RCC 7860 (cell line): ENCODE measurements around the gene KCNJ13.
A peak's percentile ranks its signal among the peaks of the same experiment; 100 is the strongest.
"Not testable (repeated sequence)": the region's sequence is repeated elsewhere in the genome, so short reads cannot be mapped to it uniquely, and the experiment has no call there.

Experiments
- DNase-seq: peaks from one replicate; pipeline ENCODE4 v3.0.0-alpha.2; 2015; ENCODE audit warnings: low spot score
- FAIRE-seq: peaks from 2 replicates; lab custom pipeline; 2012; peaks lifted over from hg19 to GRCh38; lab: Jason Lieb, UNC

The KCNJ13 gene

DNA sequence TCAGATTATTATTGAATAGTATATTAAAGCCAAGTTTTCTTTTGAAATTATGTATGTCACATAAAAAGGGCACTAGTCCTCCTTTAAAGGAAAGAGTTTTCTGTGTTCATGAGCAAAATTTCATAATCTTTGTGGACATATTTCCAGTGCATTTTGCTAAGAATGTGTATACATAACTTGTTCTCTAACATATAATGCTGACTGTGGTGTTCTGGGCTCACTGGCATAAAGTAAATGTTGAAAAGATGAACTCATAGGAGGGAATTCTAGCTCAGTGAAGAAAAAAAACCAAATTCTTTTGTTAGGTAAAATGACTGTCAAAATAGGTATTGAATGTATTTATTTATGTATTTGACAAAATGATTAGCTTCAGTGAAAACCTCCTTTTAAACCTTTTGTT lies 6.2 kb downstream of the KCNJ13 start:
- FAIRE-seq (no peak), DNase-seq (no peak)

DNA sequence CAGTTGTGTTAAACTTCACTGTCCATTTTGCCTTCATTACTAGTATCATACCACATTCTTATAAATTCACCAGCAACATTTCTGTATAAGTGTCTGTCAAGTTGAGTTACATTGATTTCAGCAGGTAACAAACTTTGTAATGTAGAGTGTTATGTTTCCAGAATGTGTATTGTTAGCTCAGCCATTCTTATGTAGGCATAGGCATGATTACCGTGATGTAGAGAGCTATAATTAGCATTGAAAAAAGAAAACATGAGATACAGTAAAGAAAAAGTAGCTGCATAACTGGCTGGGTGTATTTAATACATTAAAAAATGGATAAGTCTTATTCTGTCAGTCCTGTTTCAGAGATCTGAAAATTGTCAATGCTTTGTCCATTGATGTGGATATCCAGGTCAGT lies 8.5 kb downstream of the KCNJ13 start:
- no peak for DNase-seq
- no peak for FAIRE-seq

DNA sequence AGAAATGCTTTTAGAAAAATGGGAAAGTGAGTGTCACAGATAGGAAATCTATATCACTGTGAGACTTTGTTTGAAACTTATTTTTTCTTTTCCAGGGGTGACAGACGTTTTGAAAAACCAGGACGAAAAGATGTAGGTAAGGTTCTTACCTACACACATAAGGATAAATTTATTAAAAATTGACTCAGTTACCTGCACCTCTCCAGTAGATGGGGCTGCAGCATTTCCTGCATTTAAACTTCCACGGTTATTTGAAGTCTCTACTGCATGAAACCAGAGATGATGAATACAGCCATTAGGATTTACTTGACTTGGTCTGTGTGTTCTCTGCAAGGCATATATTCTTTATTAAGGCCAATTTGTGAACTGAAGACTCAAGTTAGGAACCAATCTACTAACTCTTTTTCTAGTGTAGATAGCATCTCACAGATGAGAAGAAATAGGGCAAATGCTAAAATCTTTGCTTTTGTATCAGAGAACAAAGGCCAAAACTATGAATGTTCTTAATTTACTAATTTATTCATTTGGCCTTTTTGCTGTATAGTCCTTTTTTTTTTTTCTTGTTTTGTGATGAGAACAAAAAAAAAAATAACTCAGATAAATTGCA lies 15.0 kb downstream of the KCNJ13 start:
- FAIRE-seq (peak; percentile 75), DNase-seq (peak; percentile 39)

DNA sequence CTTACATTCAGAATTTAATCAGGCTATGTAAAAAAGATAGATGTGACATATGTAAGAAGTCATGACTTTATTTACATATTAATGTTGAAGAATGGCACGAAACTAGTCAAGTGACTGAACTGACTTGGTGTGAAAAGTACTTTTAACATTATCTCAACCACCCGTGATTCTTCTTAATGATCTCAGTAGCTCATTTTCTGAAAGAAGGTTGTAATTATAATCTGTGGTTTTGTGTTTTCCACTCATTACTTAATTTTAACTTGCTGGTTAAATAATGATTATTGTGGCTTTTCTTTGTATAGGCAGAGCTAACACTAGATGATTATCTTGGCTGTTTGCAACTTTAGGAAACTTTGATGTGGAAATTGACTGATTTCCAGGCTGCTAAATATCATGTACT lies 18.5 kb downstream of the KCNJ13 start:
- no peak for FAIRE-seq
- no peak for DNase-seq

DNA sequence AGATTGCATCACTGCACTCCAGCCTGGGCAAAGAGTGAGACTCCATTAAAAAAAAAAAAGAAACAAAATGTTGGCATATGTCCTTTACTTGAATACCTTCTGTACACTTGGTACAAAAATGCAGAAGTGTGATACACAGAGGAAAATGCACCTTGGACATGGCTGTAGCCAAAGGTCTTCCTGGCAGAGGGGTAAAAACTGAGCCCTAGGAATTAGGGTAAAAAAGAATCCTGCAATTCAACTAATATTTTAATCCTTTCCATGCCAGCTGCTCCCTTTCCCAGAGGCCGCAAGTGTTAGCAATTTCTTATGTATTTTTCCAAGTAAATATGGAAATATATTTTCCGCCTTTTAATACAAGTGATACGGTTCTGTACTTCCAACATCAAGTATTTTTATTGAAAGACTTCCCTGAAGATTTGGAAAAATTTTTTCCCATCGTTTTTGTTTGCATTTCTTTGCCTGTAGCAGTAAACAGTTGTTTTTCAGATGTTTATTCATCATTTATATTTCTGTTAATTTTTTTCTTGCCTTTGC lies 26.2 kb downstream of the KCNJ13 start:
- DNase-seq = no peak
- no peak for FAIRE-seq

DNA sequence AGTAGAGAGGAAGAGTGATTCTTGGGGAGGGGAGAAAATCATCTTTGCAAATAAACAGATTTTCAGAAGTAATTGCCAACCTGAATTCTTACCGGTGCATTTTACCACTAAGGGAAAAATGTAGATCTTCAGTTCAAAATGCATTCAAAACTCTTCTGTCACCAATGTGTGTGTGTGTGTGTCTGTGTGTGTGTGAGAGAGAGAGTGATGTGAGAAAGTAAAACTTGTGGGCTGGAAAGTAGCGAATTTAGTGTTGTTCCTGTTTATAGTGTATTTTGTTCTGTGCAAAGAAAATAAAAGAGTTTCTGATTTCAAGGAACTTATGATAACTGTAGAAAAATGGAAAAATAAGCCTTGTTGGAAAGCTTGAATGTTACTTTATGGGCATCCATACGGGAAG lies 27.0 kb downstream of the KCNJ13 start:
- FAIRE-seq = no peak

DNA sequence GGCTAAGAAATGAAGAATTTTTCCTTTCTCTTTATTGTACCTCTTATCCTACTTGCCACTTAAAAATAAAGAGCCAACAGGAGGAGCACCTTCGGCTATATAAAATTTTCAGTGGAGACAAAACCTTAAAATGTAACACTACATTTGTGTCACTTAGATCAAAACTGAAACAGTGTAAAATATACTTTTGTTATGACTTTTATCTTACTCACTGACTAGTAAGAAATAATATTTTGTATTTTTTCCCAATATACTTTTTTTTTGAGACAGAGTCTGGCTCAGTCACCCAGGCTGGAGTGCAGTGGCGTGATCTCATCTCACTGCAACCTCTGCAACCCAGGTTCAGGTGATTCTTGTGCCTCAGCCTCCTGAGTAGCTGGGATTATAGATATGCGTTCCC lies 28.3 kb downstream of the KCNJ13 start:
- DNase-seq (no peak), FAIRE-seq (no peak)

More for the DNA sequence above, 27.0 kb downstream of the KCNJ13 start:
- no peak for DNase-seq

DNA sequence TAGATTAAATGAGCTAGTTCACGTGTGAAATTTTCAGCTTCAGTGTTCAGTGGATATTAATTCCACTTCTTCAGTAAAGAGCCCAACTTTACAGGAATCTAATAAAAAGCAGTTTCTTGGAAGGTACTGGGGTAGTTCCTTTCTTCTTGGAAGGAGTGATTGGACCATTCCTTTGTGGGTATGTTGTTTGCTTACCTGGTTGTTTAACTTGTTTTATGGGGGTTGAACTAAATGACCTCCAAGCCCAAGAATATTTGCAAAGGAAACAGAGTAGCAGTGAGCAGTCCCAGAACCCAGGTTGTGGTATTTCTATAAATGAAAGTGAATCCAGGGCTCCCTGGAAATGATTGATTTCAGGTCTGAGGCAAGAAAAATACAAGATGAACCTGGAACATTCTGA lies 31.4 kb downstream of the KCNJ13 start:
- DNase-seq = no peak
- FAIRE-seq = no peak

DNA sequence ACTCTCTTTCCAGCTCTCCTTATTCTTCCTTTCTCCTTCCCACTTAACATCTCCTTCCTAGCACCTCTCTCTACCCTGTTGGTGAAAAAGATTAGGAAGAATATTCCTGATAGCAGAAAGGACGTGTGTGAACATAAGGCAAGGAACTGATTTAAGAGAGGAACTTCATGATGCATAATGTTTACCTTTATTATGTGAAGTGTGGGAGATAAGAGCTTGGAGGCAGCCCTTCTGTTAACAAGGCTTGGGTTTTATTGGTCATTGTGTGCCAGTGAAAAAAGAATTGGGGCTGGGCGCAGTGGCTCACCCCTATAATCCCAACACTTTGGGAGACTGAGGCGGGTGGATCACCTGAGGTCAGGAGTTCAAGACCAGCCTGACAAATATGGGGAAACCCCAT lies 34.4 kb downstream of the KCNJ13 start:
- no peak for FAIRE-seq
- no peak for DNase-seq

DNA sequence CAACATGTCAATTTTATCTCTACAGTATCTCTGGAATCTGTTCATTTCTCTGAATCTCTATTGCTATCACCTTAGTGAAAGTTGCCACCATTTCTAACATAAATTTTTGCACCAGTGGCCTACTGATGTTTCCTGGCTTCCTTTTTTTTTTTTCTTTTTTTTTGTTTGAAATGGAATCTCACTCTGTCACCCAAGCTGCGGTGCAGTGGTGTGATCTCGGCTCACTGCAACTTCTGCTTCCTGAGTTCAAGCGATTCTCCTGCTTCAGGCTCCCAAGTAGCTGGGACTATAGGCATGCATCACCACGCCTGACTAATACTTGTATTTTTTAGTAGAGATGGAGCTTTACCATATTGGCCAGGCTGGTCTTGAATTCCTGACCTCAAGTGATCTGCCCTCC lies 35.1 kb downstream of the KCNJ13 start:
- no peak for DNase-seq
- no peak for FAIRE-seq

DNA sequence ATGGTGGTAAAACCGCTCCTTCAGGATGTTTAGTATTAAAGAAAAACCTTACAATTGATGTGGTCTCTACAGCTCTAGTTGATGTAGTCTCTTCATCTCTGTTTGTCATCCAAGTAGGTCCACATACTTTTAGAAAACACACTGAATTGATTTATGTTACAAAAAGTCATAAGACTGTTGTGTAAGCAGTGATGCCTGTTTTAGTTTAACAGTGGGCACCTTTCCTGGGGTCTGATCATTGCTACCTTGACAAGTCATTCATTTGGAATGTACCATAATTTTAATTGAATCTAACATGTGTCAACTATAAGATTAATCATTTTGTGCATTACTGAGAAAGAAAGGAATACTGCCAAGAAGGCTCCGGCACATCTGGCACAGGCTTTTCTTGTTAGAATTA lies 44.9 kb downstream of the KCNJ13 start:
- DNase-seq (no peak), FAIRE-seq (peak; percentile 18)

DNA sequence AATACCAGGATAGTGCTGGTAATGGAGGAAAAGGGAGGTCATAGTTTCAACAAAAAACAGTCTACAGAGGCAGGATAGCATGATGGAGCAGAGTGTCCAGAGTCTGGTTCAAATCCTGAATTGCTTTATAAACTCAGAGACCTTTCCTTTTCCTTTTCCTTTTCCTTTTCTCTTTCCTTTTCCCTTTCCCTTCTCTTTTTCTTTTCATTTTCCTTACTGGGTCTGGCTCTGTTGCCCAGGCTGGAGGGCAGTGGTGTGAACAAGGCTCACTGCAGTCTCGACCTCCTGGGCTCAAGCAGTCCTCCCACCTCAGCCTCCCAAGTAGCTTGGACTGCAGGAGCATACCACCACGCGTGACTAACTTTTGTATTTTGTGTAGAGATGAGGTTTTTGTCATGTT lies 47.6 kb downstream of the KCNJ13 start:
- FAIRE-seq (no peak), DNase-seq (no peak)

DNA sequence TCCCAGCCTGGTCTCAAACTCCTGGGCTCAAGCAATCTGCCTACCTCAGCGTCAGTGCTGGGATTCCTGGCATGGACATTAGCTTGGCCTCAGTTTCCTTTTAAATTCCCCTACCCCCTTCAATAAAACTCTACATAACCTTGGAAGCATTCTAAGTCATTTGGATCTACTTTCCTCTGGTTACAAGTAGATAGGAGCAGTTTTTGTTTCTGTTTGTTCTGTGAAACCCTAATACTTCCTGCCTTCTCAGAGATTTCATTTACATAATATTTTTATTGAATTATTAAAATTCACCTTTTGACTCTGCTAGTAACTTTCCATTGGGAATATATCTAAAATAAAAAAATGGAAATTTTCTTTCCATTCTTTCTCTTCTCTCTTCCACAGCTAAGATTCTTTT lies 53.3 kb downstream of the KCNJ13 start:
- DNase-seq (no peak), FAIRE-seq (no peak)

DNA sequence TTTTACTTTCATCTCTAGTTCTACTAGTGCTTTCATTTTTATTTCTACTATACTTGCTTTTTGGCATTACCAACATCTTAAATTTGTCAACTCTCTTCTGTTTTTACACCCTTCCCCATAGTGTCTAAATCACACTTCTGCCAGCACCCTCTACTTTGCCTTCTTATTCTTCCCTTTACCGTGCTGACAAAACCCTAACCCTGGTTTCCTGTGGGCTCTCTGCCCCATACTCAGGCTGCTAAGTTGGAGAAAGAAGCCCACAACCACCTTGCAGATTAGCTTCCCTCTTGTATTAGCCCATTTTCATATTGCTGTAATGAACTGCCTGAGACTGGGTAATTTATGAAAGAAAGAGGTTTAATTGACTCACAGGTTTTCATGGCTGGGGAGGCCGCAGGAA lies 54.5 kb downstream of the KCNJ13 start:
- FAIRE-seq (no peak), DNase-seq (no peak)

DNA sequence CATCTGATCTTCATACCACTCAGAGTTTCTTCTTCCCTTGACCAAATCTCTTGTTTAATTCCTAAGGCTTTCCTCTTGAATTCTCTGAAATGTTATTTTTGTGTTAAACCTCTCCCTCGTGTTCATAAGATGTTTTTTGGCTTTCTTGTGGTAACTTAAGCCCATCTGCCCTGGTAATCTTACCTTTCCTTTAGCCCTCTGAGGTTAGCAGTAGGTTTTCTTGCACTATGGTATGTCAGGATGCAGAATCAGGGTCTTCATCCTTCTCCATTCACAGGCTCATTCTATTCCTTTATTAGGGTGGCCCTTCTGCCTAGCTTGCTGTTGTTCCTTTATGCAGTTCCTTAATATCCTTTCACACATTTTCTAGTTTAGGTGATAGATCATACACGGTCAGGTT lies 55.1 kb downstream of the KCNJ13 start:
- FAIRE-seq = no peak
- no peak for DNase-seq

DNA sequence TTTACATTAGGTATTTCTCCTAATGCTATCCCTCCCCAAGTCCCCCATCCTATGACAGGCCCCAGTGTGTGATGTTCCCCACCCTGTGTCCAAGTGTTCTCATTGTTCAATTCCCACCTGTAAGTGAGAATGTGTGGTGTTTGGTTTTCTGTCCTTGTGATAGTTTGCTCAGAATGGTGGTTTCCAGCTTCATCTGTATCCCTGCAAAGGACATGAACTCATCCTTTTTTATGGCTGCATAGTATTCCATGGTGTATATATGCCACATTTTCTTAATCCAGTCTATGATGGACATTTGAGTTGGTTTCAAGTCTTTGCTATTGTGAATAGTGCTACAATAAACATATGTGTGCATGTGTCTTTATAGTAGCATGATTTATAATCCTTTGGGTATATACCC lies 56.3 kb downstream of the KCNJ13 start:
- not testable (repeated sequence) for DNase-seq, FAIRE-seq
